Measurements from ENCODE around the gene SMYD3. TPM values are rescaled to one million over a fixed set of nuclear protein-coding genes. Genes with fewer than 3 reads are reported as not detected.

The SMYD3 gene
- total and polyA plus RNA-seq, 9 of the 15 experiments (the other 6 are each of a cell fraction or from before 2014, with no cell fraction given), result 128 to 440 (median 197) TPM

GRCh38 chr1:246216906-246217305, 290.2 kb downstream of the SMYD3 start (continued):
- no peak for TF ChIP-seq PKNOX1 (IDR thresholded peaks at IDR 0.05)
- TF ChIP-seq TRIM24 (IDR thresholded peaks at IDR 0.05), result no peak
- TF ChIP-seq CEBPG (CRISPR knock-in tag; IDR thresholded peaks at IDR 0.05), result no peak
- no peak for TF ChIP-seq CEBPG (tag; conservative IDR thresholded peaks at IDR 0.05 in 1 of 2, IDR thresholded peaks at IDR 0.05 in 1 of 2)
- TF ChIP-seq ZNF197 (CRISPR knock-in tag; IDR thresholded peaks at IDR 0.05; ENCODE audit: low read depth), result no peak
- TF ChIP-seq SAFB (IDR thresholded peaks at IDR 0.05; ENCODE audit: borderline replicate concordance, low read depth, low read length), result no peak
- TF ChIP-seq STAT5A (IDR thresholded peaks at IDR 0.05; ENCODE audit: borderline replicate concordance, low read length), result no peak
- no peak for TF ChIP-seq SREBF1 (IDR thresholded peaks at IDR 0.05; ENCODE audit: borderline replicate concordance, low read depth, low read length)
- TF ChIP-seq NR2C1 (IDR thresholded peaks at IDR 0.05), result no peak
- TF ChIP-seq NR2C1 (tag; IDR thresholded peaks at IDR 0.05), result no peak

- in situ Hi-C loops (cut with MboI), result no loop called here
- ATAC-seq (peak; percentile 13), FAIRE-seq (no peak), DNase-seq (ENCODE audit: extremely low read depth in 1 of 4, low spot score in 3 of 4) (peak in 1 of 4 experiments; percentile 36)
- peak overlapping the region; percentile 47 for H3K4me2 ChIP-seq (ENCODE audit: insufficient read depth, low read length)
- H4K20me1 ChIP-seq (replicated peaks; ENCODE audit: control insufficient read depth, insufficient read depth, low read length), result no peaks in the 10 kb centered on the region
- 51% methylated on average over 4 of the region's 4 CpGs for WGBS (ENCODE audit: insufficient coverage, low coverage, missing lambda C conversion rate)
- peaks cover 10% of the 10 kb centered on the region; the same call in 1 of the 2 replicates for H3K9me3 ChIP-seq (replicated peaks; ENCODE audit: control insufficient read depth, insufficient read depth, low read depth, low read length)
- BruUV-seq (replicated peaks), result no TSS peak
- no peaks in the 10 kb centered on the region for H3K9me1 ChIP-seq (ENCODE audit: control insufficient read depth, insufficient read depth, low read length)
- H3K9ac ChIP-seq (ENCODE audit: insufficient read depth in 1 of 2, low read depth in 2 of 2, low read length in 2 of 2), result peak overlapping the region; percentile 65 to 80; a peak in 3 of 4 replicates
- H3K36me3 ChIP-seq (ENCODE audit: control insufficient read depth, insufficient read depth, low read length), result no peaks in the 10 kb centered on the region
- CTCF ChIA-PET (ENCODE audit: low intra/inter-chr PET ratio), result no interaction called here
- POLR2A ChIA-PET, result interaction anchor here (1.1 to 2.5 kb wide), 6 partner anchors 9 to 27 kb away, joined by 3 to 12 read pairs (median 4); no protein-coding TSS in a partner anchor
- no peaks in the 10 kb centered on the region for H3K79me2 ChIP-seq (ENCODE audit: control insufficient read depth, insufficient read depth, low read length)
- H3K4me1 ChIP-seq (replicated peaks in 1 of 2; ENCODE audit: control insufficient read depth in 2 of 2, insufficient read depth in 2 of 2, low read length in 2 of 2), result peaks cover 14 to 39% of the 10 kb centered on the region in 2 experiments
- H3K27me3 ChIP-seq (ENCODE audit: control insufficient read depth in 2 of 2, insufficient read depth in 2 of 2, low read length in 2 of 2), result no peaks in the 10 kb centered on the region
- peak overlapping the region; percentile 67 for H2AFZ ChIP-seq (ENCODE audit: low read depth, low read length)
- H3K27ac ChIP-seq (ENCODE audit: extremely low read depth, low read depth, low read length), result peak overlapping the region; percentile 88
- no peak overlapping the region for H3K4me3 ChIP-seq
- intact Hi-C loops (cut with micrococcal nuclease), result loop anchor here (2.0 to 10.0 kb wide), 4 partner anchors 31 to 209 kb away; no protein-coding TSS in a partner anchor
- TF ChIP-seq BRF1 (IDR thresholded peaks at IDR 0.05; ENCODE audit: borderline replicate concordance, extremely low read depth, insufficient read length) (no peak), ELF4 (CRISPR knock-in tag; IDR thresholded peaks at IDR 0.05) (no peak), GTF2A2 (tag; IDR thresholded peaks at IDR 0.05) (no peak), TFAM (CRISPR knock-in tag; conservative IDR thresholded peaks at IDR 0.05) (no peak), ZNF589 (CRISPR knock-in tag; IDR thresholded peaks at IDR 0.05; ENCODE audit: low read depth) (peak; percentile 16; the same call in 1 of the 2 replicates), SIN3A (IDR thresholded peaks at IDR 0.05; ENCODE audit: borderline replicate concordance in 2 of 2, control insufficient read depth in 1 of 2, low read depth in 2 of 2, low read length in 2 of 2) (no peak), ZNF592 (IDR thresholded peaks at IDR 0.05) (0 out of 2 replicates have a peak, but pooled peaks have one; percentile 32), NR2C1 (IDR thresholded peaks at IDR 0.05) (0 out of 2 replicates have a peak, but pooled peaks have one; percentile 1), NR2C1 (tag; IDR thresholded peaks at IDR 0.05) (no peak)
These were observed 291.6 kb downstream of the SMYD3 start for GRCh38 chr1:246215510-246215903.

Measured in K562 (cell line).